AG04450 (cell line): ENCODE results near the gene ZSWIM1. TPM values are rescaled to one million over a fixed set of nuclear protein-coding genes. Genes with fewer than 3 reads are reported as not detected.
A peak's percentile ranks its signal among the peaks of the same experiment; 100 is the strongest.

Experiments used
- CTCF ChIA-PET: fragments of 300-600, 350-600 bp; formaldehyde crosslinking; extraction: SDS; loops from one replicate; lab custom pipeline; 2022; ENCODE audit warnings: antibody characterized with exemption, inconsistent platforms; lab: Charles Lee
- POLR2A ChIA-PET: fragments of 350-600 bp; formaldehyde crosslinking; extraction: SDS; loops from one replicate; lab custom pipeline; 2021; ENCODE audit warnings: antibody characterized with exemption, inconsistent platforms; lab: Yijun Ruan, JAX
- DNase-seq: peaks from one replicate; pipeline ENCODE4 v3.0.0-alpha.2; 2011; ENCODE audit warnings: low read depth, low spot score
- H3K27ac ChIP-seq: one replicate; pipeline ENCODE4 v1.5.1; 2012; ENCODE audit warnings: low read depth, low read length, control low read depth
- H3K27me3 ChIP-seq: one replicate; pipeline ENCODE4 v1.6.0; 2012; ENCODE audit warnings: low read length; ENCODE audit not compliant: control insufficient read depth, insufficient read depth
- H3K4me3 ChIP-seq: 2 replicates; pipeline ENCODE4 v1.5.1; 2011; ENCODE audit warnings: mild to moderate bottlenecking, low read depth, low read length, control low read depth
- H3K9me3 ChIP-seq: 2 replicates; pipeline ENCODE4 v1.5.1; 2012; ENCODE audit warnings: low read length; ENCODE audit not compliant: control insufficient read depth, insufficient read depth
- polyA plus RNA-seq: library from polyadenylated mRNA; depleted of rRNA; stranded (reverse); fragments of >200 nt; gene quantifications from 2 replicates; pipeline ENCODE4 v1.2.3, GENCODE V29; 2011
- TF ChIP-seq, protein P1 (sequence below): IDR thresholded peaks from 2 replicates; pipeline ENCODE4 v1.5.1; 2011; ENCODE audit warnings: low read depth, low read length, control low read depth, inconsistent platforms

ZSWIM1 gene
- polyA plus RNA-seq, 1 experiment: 5.3 TPM

DNA sequence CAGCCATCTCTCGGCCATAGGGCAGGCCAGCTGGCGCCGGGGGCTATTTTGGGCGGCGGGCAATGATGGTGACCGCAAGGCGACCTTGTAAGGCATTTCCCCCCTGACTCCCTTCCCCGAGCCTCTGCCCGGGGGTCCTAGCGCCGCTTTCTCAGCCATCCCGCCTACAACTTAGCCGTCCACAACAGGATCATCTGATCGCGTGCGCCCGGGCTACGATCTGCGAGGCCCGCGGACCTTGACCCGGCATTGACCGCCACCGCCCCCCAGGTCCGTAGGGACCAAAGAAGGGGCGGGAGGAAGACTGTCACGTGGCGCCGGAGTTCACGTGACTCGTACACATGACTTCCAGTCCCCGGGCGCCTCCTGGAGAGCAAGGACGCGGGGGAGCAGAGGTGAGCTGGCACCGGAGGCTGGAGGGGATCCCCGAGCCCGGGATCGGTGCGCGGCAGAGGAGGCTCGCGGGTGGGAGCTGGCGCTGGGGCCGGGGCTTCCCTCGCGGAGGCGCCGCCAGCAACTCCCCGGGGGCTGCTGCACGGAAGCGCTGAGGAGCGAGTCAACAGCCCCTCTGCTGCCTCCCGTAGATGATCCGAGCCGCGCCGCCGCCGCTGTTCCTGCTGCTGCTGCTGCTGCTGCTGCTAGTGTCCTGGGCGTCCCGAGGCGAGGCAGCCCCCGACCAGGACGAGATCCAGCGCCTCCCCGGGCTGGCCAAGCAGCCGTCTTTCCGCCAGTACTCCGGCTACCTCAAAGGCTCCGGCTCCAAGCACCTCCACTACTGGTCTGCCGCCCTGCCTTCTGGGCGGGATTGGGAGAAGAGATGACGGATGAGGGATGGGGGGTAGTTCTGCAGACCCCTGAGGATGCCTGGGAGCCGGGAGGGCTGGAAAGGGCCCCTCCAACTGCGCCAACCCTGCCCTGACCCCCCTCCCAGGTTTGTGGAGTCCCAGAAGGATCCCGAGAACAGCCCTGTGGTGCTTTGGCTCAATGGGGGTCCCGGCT, 10.3 kb downstream of the ZSWIM1 start, which contains the start of the genes CTSA and NEURL2:
Gene CTSA (plus strand): TSS at position 351 of the 999 bp plus-strand sequence. CDS start 234 bp downstream, at position 585.
Gene NEURL2 (minus strand): TSS at position 224 of the 999 bp plus-strand sequence. CDS start 217 bp downstream, at position 7.
- peak; percentile 84 for DNase-seq
- H3K9me3 ChIP-seq: no peaks in the 10 kb centered on the region; the same call in 1 of the 2 replicates
- peak within 1 kb of the TSS; percentile 79 for H3K4me3 ChIP-seq
- TF ChIP-seq, protein P1, sequence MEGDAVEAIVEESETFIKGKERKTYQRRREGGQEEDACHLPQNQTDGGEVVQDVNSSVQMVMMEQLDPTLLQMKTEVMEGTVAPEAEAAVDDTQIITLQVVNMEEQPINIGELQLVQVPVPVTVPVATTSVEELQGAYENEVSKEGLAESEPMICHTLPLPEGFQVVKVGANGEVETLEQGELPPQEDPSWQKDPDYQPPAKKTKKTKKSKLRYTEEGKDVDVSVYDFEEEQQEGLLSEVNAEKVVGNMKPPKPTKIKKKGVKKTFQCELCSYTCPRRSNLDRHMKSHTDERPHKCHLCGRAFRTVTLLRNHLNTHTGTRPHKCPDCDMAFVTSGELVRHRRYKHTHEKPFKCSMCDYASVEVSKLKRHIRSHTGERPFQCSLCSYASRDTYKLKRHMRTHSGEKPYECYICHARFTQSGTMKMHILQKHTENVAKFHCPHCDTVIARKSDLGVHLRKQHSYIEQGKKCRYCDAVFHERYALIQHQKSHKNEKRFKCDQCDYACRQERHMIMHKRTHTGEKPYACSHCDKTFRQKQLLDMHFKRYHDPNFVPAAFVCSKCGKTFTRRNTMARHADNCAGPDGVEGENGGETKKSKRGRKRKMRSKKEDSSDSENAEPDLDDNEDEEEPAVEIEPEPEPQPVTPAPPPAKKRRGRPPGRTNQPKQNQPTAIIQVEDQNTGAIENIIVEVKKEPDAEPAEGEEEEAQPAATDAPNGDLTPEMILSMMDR: no peak
- ChIA-PET POLR2A (interaction anchor here (0.7 to 2.8 kb wide), 9 partner anchors 10 to 80 kb away, joined by 3 to 21 read pairs (median 14); partner anchors contain the start of genes PCIF1, PLTP and ZSWIM1), CTCF (interaction anchor here (0.6 to 3.4 kb wide), 13 partner anchors 9 to 177 kb away, joined by 3 to 31 read pairs (median 3); partner anchors contain the start of gene ZSWIM1)
- no peaks in the 10 kb centered on the region for H3K27me3 ChIP-seq
- H3K27ac ChIP-seq: peak within 1 kb of the TSS; percentile 77

DNA sequence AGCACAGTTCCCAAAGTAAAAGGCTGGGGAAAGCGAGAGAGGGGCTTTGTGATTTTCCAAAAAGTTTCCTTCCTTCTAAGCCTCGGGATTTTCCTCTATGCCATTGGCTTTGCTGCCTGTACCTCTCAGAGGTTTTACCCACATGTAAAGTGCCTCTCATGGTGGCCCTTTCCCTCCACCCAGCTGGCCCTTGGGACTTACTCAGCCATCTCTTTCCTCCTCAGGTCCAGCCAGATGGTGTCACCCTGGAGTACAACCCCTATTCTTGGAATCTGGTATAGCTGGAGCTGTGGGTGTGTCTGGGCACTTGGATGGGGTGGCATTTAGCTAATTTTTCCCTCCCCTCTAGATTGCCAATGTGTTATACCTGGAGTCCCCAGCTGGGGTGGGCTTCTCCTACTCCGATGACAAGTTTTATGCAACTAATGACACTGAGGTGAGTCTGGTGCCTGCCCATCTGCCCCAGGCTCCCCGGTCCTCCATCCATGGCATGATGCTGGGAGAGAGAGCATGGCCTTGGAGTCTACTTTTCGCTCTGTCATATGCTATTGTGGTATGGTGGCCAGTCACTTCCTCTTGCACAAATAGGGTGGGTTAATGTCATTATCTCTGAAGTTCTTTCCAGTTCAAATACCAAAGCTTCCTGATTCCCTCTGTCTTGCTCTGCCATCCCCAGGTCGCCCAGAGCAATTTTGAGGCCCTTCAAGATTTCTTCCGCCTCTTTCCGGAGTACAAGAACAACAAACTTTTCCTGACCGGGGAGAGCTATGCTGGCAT, 11.2 kb downstream of the ZSWIM1 start:
- CTCF ChIA-PET: interaction anchor here (0.8 to 3.4 kb wide), 5 partner anchors 10 to 94 kb away, joined by 3 to 31 read pairs (median 3); no protein-coding TSS in a partner anchor
- Histone ChIP-seq H3K27me3 (no peaks in the 10 kb centered on the region), H3K4me3 (peak overlapping the region; percentile 79), H3K9me3 (no peaks in the 10 kb centered on the region; the same call in 1 of the 2 replicates), H3K27ac (peak overlapping the region; percentile 47)
- POLR2A ChIA-PET: interaction anchor here (0.8 to 2.8 kb wide), 4 partner anchors 11 to 43 kb away, joined by 3 to 14 read pairs (median 8); partner anchors contain the start of gene ZSWIM1
- no peak for DNase-seq
- TF ChIP-seq, protein P1: peak; percentile 13

DNA sequence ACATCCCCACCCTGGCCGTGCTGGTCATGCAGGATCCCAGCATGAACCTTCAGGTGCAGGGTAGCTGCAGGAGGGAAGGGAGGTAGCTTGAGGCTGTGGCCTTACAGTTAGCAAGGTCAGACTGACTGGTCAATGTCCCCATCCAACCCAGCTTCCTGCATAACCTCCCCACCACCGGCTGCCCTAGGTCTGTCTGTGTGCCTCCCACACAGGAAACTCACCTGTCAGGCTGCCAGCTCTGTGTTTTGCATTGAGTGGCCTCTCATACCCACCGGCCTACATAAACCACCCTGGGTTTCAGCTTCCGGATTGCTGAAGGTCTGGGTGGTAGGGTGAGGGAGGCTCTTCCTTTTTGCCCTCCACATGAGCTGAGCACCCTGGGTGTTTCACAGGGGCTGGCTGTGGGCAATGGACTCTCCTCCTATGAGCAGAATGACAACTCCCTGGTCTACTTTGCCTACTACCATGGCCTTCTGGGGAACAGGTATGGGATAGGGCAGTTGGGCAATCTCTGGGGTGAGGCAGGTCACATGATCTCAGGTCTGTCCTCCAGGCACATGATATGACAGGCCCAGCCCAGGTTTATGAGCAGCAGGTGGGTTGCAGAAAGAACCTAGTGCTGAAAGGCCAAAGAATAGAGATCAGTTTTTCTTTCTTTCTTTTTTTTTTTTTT, 11.9 kb downstream of the ZSWIM1 start:
- DNase-seq: no peak
- TF ChIP-seq, protein P1: no peak
- H3K27me3 ChIP-seq: no peaks in the 10 kb centered on the region
- ChIA-PET POLR2A (interaction anchor here (0.8 to 2.4 kb wide), 3 partner anchors 12 to 42 kb away, joined by 3 to 14 read pairs (median 6); partner anchors contain the start of gene ZSWIM1), CTCF (interaction anchor here (0.6 to 1.2 kb wide), 2 partner anchors 9 to 89 kb away, joined by 3 read pairs; no protein-coding TSS in a partner anchor)
- no peak overlapping the region for H3K27ac ChIP-seq
- H3K9me3 ChIP-seq: no peaks in the 10 kb centered on the region; the same call in 1 of the 2 replicates
- peak overlapping the region; percentile 25 for H3K4me3 ChIP-seq

DNA sequence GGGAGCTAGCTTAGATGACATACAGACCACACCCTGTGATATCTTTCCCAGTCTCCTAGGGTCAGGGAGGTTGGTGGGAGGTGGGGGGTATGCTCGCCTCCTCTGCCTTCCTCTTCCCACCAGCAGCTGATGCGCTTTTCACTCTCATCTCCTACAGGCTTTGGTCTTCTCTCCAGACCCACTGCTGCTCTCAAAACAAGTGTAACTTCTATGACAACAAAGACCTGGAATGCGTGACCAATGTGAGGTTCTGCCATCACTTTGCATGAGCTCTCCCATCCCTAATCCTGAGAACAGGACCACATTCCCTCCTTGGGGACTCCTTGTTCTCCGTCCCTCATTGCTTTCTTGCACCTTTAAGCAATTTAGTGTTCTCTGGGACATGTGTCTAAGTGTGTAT, 12.8 kb downstream of the ZSWIM1 start:
- TF ChIP-seq, protein P1: no peak
- no peaks in the 10 kb centered on the region; the same call in 1 of the 2 replicates for H3K9me3 ChIP-seq
- CTCF ChIA-PET: no interaction called here
- no peaks in the 10 kb centered on the region for H3K27me3 ChIP-seq
- no peak overlapping the region for H3K27ac ChIP-seq
- DNase-seq: no peak
- H3K4me3 ChIP-seq: no peak overlapping the region
- POLR2A ChIA-PET: interaction anchor here (0.5 to 1.2 kb wide), 2 partner anchors 26 to 31 kb away, joined by 3 to 6 read pairs; no protein-coding TSS in a partner anchor
